ENCODE results near the gene SND1.

SND1 gene

GRCh38 chr7:127928222-127928621, 276.2 kb downstream of the SND1 start:
- H3K27me3 ChIP-seq (ENCODE audit: insufficient read depth, low read length): no peaks in the 10 kb centered on the region
- no peak overlapping the region for H3K4me2 ChIP-seq (ENCODE audit: low read length)
- H4K20me1 ChIP-seq (ENCODE audit: insufficient read depth, low read length): no peaks in the 10 kb centered on the region
- H3K9me2 ChIP-seq (ENCODE audit: low read depth, low read length): no peaks in the 10 kb centered on the region
- H3F3A ChIP-seq (ENCODE audit: insufficient read depth, low read length): no peaks in the 10 kb centered on the region
- no peak overlapping the region for H3K4me3 ChIP-seq (ENCODE audit: low read depth, low read length, poor library complexity, severe bottlenecking)
- H3K9ac ChIP-seq (ENCODE audit: low read length): no peak overlapping the region
- H2AFZ ChIP-seq (ENCODE audit: low read length): no peak overlapping the region
- H3K4me1 ChIP-seq (ENCODE audit: insufficient read depth, low read length, severe bottlenecking): peaks cover 42% of the 10 kb centered on the region
- H3K79me2 ChIP-seq (ENCODE audit: insufficient read depth, low read length): no peaks in the 10 kb centered on the region
- TF ChIP-seq EZH2 (IDR thresholded peaks at IDR 0.05; ENCODE audit: borderline replicate concordance, low read length): no peak
- TF ChIP-seq CTCF (IDR thresholded peaks at IDR 0.05; ENCODE audit: low read length): no peak
- H3K27ac ChIP-seq (ENCODE audit: low read depth, low read length, poor library complexity, severe bottlenecking): no peak overlapping the region
- no peaks in the 10 kb centered on the region for H3K9me3 ChIP-seq (ENCODE audit: low read length)
- peaks cover 43% of the 10 kb centered on the region for H3K36me3 ChIP-seq (ENCODE audit: insufficient read depth, low read length)

GRCh38 chr7:127928852-127929251, 276.9 kb downstream of the SND1 start:
- Histone ChIP-seq H3K27me3 (ENCODE audit: insufficient read depth, low read length) (no peaks in the 10 kb centered on the region), H3K27ac (ENCODE audit: low read depth, low read length, poor library complexity, severe bottlenecking) (peak overlapping the region; percentile 26), H2AFZ (ENCODE audit: low read length) (no peak overlapping the region), H3K36me3 (ENCODE audit: insufficient read depth, low read length) (peaks cover 49% of the 10 kb centered on the region), H3K4me2 (ENCODE audit: low read length) (peak overlapping the region; percentile 9; the same call in 1 of the 2 replicates), H3K4me3 (ENCODE audit: low read depth, low read length, poor library complexity, severe bottlenecking) (no peak overlapping the region), H3K4me1 (ENCODE audit: insufficient read depth, low read length, severe bottlenecking) (peaks cover 42% of the 10 kb centered on the region), H3K9me3 (ENCODE audit: low read length) (no peaks in the 10 kb centered on the region), H4K20me1 (ENCODE audit: insufficient read depth, low read length) (no peaks in the 10 kb centered on the region), H3K9me2 (ENCODE audit: low read depth, low read length) (no peaks in the 10 kb centered on the region), H3K79me2 (ENCODE audit: insufficient read depth, low read length) (no peaks in the 10 kb centered on the region), H3K9ac (ENCODE audit: low read length) (no peak overlapping the region), H3F3A (ENCODE audit: insufficient read depth, low read length) (no peaks in the 10 kb centered on the region)
- TF ChIP-seq CTCF (IDR thresholded peaks at IDR 0.05; ENCODE audit: low read length) (no peak), EZH2 (IDR thresholded peaks at IDR 0.05; ENCODE audit: borderline replicate concordance, low read length) (no peak)

GRCh38 chr7:127930341-127931328, 278.6 kb downstream of the SND1 start:
- no peak overlapping the region for H3K4me3 ChIP-seq (ENCODE audit: low read depth, low read length, poor library complexity, severe bottlenecking)
- no peaks in the 10 kb centered on the region for H3K27me3 ChIP-seq (ENCODE audit: insufficient read depth, low read length)
- H3K4me1 ChIP-seq (ENCODE audit: insufficient read depth, low read length, severe bottlenecking): peaks cover 47% of the 10 kb centered on the region
- H2AFZ ChIP-seq (ENCODE audit: low read length): no peak overlapping the region
- H3F3A ChIP-seq (ENCODE audit: insufficient read depth, low read length): no peaks in the 10 kb centered on the region
- peaks cover 52% of the 10 kb centered on the region for H3K36me3 ChIP-seq (ENCODE audit: insufficient read depth, low read length)
- no peaks in the 10 kb centered on the region for H4K20me1 ChIP-seq (ENCODE audit: insufficient read depth, low read length)
- peak overlapping the region; percentile 2; the same call in 1 of the 2 replicates for H3K4me2 ChIP-seq (ENCODE audit: low read length)
- no peak overlapping the region for H3K9ac ChIP-seq (ENCODE audit: low read length)
- H3K79me2 ChIP-seq (ENCODE audit: insufficient read depth, low read length): no peaks in the 10 kb centered on the region
- H3K9me2 ChIP-seq (ENCODE audit: low read depth, low read length): no peaks in the 10 kb centered on the region
- TF ChIP-seq EZH2 (IDR thresholded peaks at IDR 0.05; ENCODE audit: borderline replicate concordance, low read length) (no peak), CTCF (IDR thresholded peaks at IDR 0.05; ENCODE audit: low read length) (no peak)
- H3K9me3 ChIP-seq (ENCODE audit: low read length): no peaks in the 10 kb centered on the region
- peak overlapping the region; percentile 26 for H3K27ac ChIP-seq (ENCODE audit: low read depth, low read length, poor library complexity, severe bottlenecking)

Measured in OCI-LY1 (cell line).